Measurements from ENCODE around the gene LACTB.

LACTB gene

GRCh38 chr15:63122002-63122875 lies 578 bp downstream of the LACTB start:
- DNase-seq: peak; percentile 2 to 84 (median 62)

GRCh38 chr15:63124506-63124905 lies 2.8 kb downstream of the LACTB start:
- DNase-seq: no peak

- DNase-seq: no peak
Measured at GRCh38 chr15:63126726-63127125, 5.1 kb downstream of the LACTB start.

GRCh38 chr15:63133786-63134185 lies 12.1 kb downstream of the LACTB start:
- DNase-seq: no peak

- no peak for DNase-seq
Measured at GRCh38 chr15:63134245-63134985, 12.8 kb downstream of the LACTB start.

- no peak for DNase-seq
Measured at GRCh38 chr15:63135281-63135680, 13.6 kb downstream of the LACTB start.

- DNase-seq: no peak
Measured at GRCh38 chr15:63135804-63136203, 14.1 kb downstream of the LACTB start.

GRCh38 chr15:63136742-63137141 lies 15.1 kb downstream of the LACTB start:
- DNase-seq: no peak

GRCh38 chr15:63140936-63141335 lies 19.3 kb downstream of the LACTB start:
- no peak for DNase-seq

- no peak for DNase-seq
Measured at GRCh38 chr15:63145426-63145825, 23.8 kb downstream of the LACTB start.

- no peak for DNase-seq
Measured at GRCh38 chr15:63146684-63147083, 25.0 kb downstream of the LACTB start.

GRCh38 chr15:63151665-63152064 lies 30.0 kb downstream of the LACTB start:
- DNase-seq: no peak

GRCh38 chr15:63155486-63155885 lies 33.8 kb downstream of the LACTB start:
- DNase-seq: no peak

GRCh38 chr15:63156086-63156710 lies 34.5 kb downstream of the LACTB start:
- DNase-seq: peak in 1 of 58 donors; percentile 21

- DNase-seq: peak in 28 of 58 donors; percentile 5 to 63 (median 26)
Measured at GRCh38 chr15:63156755-63157117, 35.1 kb downstream of the LACTB start.

GRCh38 chr15:63157118-63157843 lies 35.6 kb downstream of the LACTB start, which contains the start of gene RPS27L:
Gene RPS27L (minus strand): TSS chr15:63157477. CDS start chr15:63157405, 72 bp downstream.
- peak; percentile 47 to 93 (median 86) for DNase-seq

- DNase-seq: peak in 23 of 58 donors; percentile 1 to 42 (median 24)
Measured at GRCh38 chr15:63157891-63158431, 36.3 kb downstream of the LACTB start.

GRCh38 chr15:63160638-63161037 lies 39.0 kb downstream of the LACTB start:
- DNase-seq: no peak

- no peak for DNase-seq
Measured at GRCh38 chr15:63163217-63163616, 41.6 kb downstream of the LACTB start.

GRCh38 chr15:63165166-63165859 lies 43.7 kb downstream of the LACTB start:
- DNase-seq: no peak

All from anterior cingulate cortex (tissue), 58 donors.